ENCODE data around the gene SLC22A23.

Gene SLC22A23, protein sequence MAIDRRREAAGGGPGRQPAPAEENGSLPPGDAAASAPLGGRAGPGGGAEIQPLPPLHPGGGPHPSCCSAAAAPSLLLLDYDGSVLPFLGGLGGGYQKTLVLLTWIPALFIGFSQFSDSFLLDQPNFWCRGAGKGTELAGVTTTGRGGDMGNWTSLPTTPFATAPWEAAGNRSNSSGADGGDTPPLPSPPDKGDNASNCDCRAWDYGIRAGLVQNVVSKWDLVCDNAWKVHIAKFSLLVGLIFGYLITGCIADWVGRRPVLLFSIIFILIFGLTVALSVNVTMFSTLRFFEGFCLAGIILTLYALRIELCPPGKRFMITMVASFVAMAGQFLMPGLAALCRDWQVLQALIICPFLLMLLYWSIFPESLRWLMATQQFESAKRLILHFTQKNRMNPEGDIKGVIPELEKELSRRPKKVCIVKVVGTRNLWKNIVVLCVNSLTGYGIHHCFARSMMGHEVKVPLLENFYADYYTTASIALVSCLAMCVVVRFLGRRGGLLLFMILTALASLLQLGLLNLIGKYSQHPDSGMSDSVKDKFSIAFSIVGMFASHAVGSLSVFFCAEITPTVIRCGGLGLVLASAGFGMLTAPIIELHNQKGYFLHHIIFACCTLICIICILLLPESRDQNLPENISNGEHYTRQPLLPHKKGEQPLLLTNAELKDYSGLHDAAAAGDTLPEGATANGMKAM

DNA sequence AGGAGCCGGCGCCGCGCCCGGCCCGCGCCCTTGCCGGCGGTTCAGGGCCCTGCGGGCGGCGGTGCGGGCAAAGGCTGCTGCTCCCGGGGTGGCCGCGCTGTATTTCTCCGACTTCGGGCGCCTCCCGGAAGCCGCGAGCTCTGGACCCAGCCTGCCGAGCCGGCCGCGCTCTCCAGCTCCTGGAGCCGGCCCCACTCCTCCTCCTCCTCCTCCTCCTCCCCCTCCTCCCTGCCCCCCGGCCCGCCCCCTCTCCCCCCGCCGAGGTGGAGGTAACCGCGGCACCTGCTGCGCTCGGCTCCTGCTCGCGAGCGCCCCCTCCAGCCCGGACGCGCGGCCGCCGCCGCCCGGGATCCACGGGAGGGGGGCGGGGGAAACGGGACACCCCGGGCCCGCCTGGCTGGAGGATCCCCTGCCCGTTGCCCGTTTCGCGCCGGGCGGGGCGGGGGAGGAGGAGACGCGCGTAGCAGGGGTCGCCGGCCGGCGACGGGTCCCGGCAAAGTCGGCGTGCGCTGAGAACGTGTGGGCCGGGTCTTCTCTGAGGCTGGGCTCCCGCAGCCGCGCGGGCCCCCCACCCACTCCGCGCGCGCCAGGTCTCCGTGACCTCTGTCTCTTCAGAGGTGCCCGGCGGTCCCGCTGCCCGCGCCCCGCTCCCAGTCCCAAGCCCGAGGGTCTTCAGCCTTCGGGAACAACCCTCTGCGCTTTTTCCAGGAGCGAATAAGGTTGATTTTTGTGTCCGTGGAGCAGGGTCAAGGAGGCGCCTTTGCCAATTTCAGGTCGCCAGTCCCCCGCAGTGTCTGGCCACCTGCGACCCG lies at the start of gene SLC22A23:
Gene SLC22A23 (minus strand): TSS at position 153 of the 812 bp plus-strand sequence. CDS start 491 bp downstream, outside the sequence.
- DNase-seq = peak in 48 of 51 donors; percentile 25 to 86 (median 64)

- peak in 2 of 51 donors; percentile 12 to 14 for DNase-seq
Observed at GRCh38 chr6:3506200-3506599, 49.4 kb upstream of the SLC22A23 start.

GRCh38 chr6:3504938-3505805 lies 48.3 kb upstream of the SLC22A23 start:
- no peak for DNase-seq

DNA sequence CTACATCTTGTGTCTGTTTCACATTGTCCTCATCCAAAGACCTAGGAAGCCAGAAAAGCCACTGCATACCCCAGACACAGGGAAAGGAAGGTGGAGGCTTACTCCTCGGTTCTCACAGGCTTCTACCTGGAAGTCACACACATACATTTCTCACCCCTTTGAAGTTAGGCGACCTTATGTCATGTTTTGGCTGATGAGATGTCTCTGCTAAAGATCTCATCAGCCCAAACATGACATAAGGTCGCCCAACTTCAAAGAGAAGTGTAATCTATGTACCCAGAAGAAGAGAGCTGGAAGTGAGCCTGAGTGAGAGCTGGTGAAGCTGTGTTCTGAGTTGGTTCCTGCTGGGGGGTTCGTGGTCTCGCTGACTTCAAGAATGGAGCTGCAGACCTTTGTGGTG lies 47.5 kb upstream of the SLC22A23 start:
- DNase-seq = no peak

- no peak for DNase-seq
Observed at GRCh38 chr6:3501826-3502500, 45.1 kb upstream of the SLC22A23 start.

DNA sequence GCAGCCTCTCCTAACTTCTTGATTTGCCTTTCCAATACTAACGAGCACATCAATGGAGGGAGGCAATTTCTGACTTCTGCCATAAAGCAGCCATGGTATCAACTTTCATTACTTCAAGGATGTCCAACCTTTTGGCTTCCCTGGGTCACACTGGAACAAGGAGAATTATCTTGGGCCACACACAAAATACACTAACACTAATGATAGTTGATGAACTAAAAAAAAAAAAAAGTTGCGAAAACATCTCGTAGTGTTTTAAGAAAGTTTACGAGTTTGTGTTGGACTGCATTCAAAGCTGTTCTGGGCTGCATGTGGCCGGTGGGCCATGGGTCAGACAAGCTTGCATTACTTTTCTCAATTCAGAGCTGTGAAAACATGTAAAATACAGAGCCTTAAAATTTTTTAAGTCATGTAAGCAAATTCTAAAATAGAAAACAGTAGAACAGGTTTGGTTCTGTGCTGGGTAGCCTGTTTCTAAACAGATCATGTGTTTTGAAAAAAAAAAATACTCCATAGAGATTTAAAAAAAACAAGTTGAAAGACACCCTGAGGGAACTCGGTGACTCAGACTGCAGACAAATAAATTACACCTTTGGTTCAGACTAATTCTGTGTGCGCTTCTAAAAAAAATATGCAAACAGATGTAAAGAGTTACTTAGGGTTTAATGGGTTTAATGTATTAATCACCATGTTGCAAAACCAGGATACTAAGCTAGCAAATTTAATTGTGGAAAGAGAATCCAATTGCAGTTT lies 43.6 kb upstream of the SLC22A23 start:
- DNase-seq = no peak

GRCh38 chr6:3499603-3500002 lies 42.8 kb upstream of the SLC22A23 start:
- no peak for DNase-seq

- DNase-seq = no peak
Observed at GRCh38 chr6:3496395-3496794, 39.5 kb upstream of the SLC22A23 start.

GRCh38 chr6:3494391-3495100 lies 37.7 kb upstream of the SLC22A23 start:
- DNase-seq = no peak

GRCh38 chr6:3490625-3490980 lies 33.8 kb upstream of the SLC22A23 start:
- DNase-seq = no peak

DNA sequence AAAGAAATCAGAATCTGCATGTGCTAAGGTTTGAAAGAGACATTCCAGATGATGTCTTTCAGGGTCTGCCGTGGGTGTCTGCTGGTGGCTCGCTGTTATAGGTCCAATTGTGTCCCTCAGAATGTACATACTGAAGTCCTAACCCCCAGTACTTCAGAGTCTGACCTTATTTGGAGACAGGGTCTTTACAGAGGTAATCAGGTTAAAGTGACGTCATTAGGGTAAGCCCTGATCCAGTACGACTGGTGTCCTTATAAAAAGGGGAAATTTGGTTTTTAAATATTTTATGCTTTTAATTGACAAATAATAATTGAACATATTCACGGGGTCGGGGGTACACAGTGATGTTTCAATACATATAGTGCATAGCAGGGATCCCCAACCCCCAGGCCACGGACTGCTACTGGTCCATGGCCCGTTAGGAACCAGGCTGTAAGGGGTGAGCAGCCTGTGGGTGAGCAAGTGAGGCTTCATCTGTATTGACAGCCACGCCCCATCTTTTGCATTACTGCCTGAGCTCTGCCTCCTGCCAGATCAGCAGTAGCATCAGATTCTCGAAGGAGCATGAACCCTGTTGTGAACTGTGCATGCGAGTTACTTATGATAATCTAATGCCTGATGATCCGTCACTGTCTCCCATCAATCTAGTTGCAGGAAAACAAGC lies 33.2 kb upstream of the SLC22A23 start:
- no peak for DNase-seq

DNA sequence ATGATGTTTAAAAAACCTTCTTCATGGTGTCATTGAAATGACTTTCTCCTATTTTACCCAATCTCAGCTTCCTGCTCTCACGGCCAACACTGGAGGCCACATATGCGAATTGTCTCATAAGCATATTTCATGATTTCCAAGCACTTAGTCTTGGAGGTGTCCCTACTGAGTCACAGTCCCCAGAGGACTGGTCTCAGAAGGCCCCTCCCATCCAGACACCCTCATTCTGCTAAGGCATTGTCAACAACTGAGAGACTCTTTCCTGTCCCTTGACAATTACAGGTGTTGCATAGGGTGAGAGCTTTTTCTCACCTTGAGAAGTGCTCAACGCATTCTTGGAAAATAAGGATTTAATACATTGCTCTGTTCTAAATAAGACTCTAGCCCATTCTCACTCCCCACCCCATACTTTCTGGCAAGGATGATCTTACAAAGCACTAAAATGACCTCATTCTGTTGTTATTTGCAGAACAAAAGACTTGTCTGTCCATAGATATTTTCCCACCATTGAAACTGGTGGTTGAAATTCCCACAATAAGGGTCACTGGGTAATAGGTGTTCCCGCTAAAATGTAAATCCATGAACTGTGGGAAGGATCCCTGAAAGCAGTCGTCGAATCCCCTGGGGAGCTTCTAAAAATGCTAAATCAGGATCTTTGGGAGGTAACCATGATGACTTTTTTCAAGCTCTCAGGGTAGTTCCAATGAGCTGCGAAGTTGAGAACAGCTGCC lies 32.3 kb upstream of the SLC22A23 start:
- peak in 1 of 51 donors; percentile 19 for DNase-seq

DNA sequence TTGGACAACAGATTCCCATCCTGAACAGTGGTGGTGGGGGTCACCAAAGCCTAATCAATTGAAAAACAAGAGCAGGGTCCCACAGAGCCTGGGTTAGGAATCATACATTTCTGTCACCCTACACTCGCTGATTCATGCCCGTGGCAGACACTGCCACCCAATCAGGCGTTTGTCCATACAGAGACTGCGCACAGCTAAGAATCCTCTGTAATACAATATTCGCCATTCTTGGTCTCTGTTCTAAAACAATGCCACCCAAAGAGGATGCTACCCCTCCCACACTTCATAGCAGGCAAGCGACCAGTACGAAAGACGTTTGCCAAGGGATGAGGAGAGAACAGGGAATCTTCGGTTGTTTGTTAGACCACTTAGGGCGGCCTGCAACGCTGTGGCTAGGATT lies 28.1 kb upstream of the SLC22A23 start:
- DNase-seq = peak in 16 of 51 donors; percentile 5 to 58 (median 35)

DNA sequence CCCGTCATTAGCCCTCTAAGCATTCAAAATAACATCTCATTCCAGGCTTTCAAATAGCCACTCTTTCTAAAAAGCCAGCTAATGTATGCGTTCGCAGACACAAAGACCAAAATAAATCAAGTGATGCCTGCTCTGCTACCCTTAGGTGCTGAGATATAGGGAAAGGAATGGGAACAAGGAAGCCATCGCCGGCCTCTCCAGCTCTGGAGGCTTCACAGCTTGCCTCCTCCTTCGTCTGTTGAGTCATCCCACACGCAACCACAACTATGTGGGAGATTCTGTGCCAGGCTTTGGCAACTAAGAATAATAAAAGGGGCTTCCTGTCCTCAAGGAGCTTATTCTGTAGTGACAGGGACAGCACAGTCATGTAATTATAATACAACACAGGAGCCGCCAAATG lies 27.3 kb upstream of the SLC22A23 start:
- no peak for DNase-seq

GRCh38 chr6:3483675-3484074 lies 26.8 kb upstream of the SLC22A23 start:
- DNase-seq = no peak

DNA sequence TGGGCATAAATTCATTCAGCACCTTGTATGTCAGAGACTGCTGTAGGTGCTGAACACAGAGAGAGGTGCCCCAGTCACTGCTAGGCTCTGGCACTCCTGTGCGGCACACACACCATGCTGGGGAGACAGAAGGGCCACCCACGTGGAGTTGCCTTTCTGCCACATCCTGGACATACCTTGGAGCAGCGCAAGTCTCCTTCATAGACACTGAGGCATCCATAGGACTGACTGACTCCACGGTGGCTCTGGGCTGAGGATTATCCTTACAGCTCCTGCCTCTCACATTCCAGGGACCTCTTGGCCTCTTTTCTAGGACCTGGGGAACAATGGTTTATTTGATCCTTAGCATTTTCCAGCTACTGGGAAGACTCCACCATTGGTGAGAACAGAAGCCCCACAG lies 26.0 kb upstream of the SLC22A23 start:
- DNase-seq = no peak

- DNase-seq = no peak
Observed at GRCh38 chr6:3481640-3482039, 24.8 kb upstream of the SLC22A23 start.

GRCh38 chr6:3480009-3480408 lies 23.2 kb upstream of the SLC22A23 start:
- DNase-seq = no peak

Data from hypothalamus (tissue), 51 donors.